ENCODE data around the gene ITGAE. TPM values are rescaled to one million over a fixed set of nuclear protein-coding genes. Genes with fewer than 3 reads are reported as not detected.
"Not testable (repeated sequence)": the region's sequence is repeated elsewhere in the genome, so short reads cannot be mapped to it uniquely, and the experiment has no call there.

The ITGAE gene
- polyA plus RNA-seq (2013, experiment 1 of 2) = 36.6 TPM
- polyA plus RNA-seq (2013, experiment 2 of 2) = 41.9 TPM

GRCh38 chr17:3800362-3801271 lies at the start of gene ITGAE:
Gene ITGAE (minus strand): TSS chr17:3801188. CDS start chr17:3801144, 44 bp downstream.
- peaks cover 22% of the 10 kb centered on the region; the same call in 1 of the 2 replicates for H3K36me3 ChIP-seq (ENCODE audit: insufficient read depth, low read length)
- H3K9ac ChIP-seq (ENCODE audit: low read depth, low read length) = no peak within 1 kb of the TSS
- no peak within 1 kb of the TSS for H3K4me3 ChIP-seq (ENCODE audit: low read length)
- no peak within 1 kb of the TSS for H3K27ac ChIP-seq (ENCODE audit: low read depth, low read length)
- no peaks in the 10 kb centered on the region for H3K9me3 ChIP-seq (ENCODE audit: insufficient read depth, low read depth, low read length)
- no peaks in the 10 kb centered on the region for H3K27me3 ChIP-seq (ENCODE audit: insufficient read depth, low read length)
- H3K4me1 ChIP-seq (ENCODE audit: insufficient read depth, low read length) = no peaks in the 10 kb centered on the region
- 90% methylated on average over 17 of the region's 17 CpGs for WGBS

GRCh38 chr17:3848229-3848835 lies 47.3 kb upstream of the ITGAE start:
- H3K27me3 ChIP-seq (ENCODE audit: insufficient read depth, low read length) = no peaks in the 10 kb centered on the region
- no peaks in the 10 kb centered on the region for H3K9me3 ChIP-seq (ENCODE audit: insufficient read depth, low read depth, low read length)
- H3K9ac ChIP-seq (ENCODE audit: low read depth, low read length) = no peak overlapping the region
- H3K4me3 ChIP-seq (ENCODE audit: low read length) = no peak overlapping the region
- no peak overlapping the region for H3K27ac ChIP-seq (ENCODE audit: low read depth, low read length)
- 88% methylated on average over 6 of the region's 9 CpGs for WGBS
- H3K36me3 ChIP-seq (ENCODE audit: insufficient read depth, low read length) = peaks cover 10% of the 10 kb centered on the region
- H3K4me1 ChIP-seq (ENCODE audit: insufficient read depth, low read length) = peaks cover 6% of the 10 kb centered on the region; the same call in 1 of the 2 replicates

GRCh38 chr17:3847165-3847670 lies 46.2 kb upstream of the ITGAE start:
- 96% methylated on average over 9 of the region's 9 CpGs for WGBS
- peaks cover 21% of the 10 kb centered on the region for H3K36me3 ChIP-seq (ENCODE audit: insufficient read depth, low read length)
- H3K9ac ChIP-seq (ENCODE audit: low read depth, low read length) = no peak overlapping the region
- no peaks in the 10 kb centered on the region for H3K27me3 ChIP-seq (ENCODE audit: insufficient read depth, low read length)
- H3K27ac ChIP-seq (ENCODE audit: low read depth, low read length) = no peak overlapping the region
- no peaks in the 10 kb centered on the region for H3K9me3 ChIP-seq (ENCODE audit: insufficient read depth, low read depth, low read length)
- no peak overlapping the region for H3K4me3 ChIP-seq (ENCODE audit: low read length)
- peaks cover 6% of the 10 kb centered on the region; the same call in 1 of the 2 replicates for H3K4me1 ChIP-seq (ENCODE audit: insufficient read depth, low read length)

GRCh38 chr17:3846437-3847164 lies 45.6 kb upstream of the ITGAE start:
- no peak overlapping the region for H3K27ac ChIP-seq (ENCODE audit: low read depth, low read length)
- no peak overlapping the region for H3K9ac ChIP-seq (ENCODE audit: low read depth, low read length)
- peaks cover 27% of the 10 kb centered on the region for H3K36me3 ChIP-seq (ENCODE audit: insufficient read depth, low read length)
- WGBS = 47% methylated on average over 17 of the region's 17 CpGs
- peaks cover 6% of the 10 kb centered on the region; the same call in 1 of the 2 replicates for H3K4me1 ChIP-seq (ENCODE audit: insufficient read depth, low read length)
- no peaks in the 10 kb centered on the region for H3K27me3 ChIP-seq (ENCODE audit: insufficient read depth, low read length)
- peak overlapping the region; percentile 45 for H3K4me3 ChIP-seq (ENCODE audit: low read length)
- no peaks in the 10 kb centered on the region for H3K9me3 ChIP-seq (ENCODE audit: insufficient read depth, low read depth, low read length)

GRCh38 chr17:3845621-3846436 lies 44.8 kb upstream of the ITGAE start, which contains the start of gene NCBP3:
Gene NCBP3 (minus strand): TSS chr17:3846246. CDS start chr17:3846223, 23 bp downstream.
- H3K27ac ChIP-seq (ENCODE audit: low read depth, low read length) = peak within 1 kb of the TSS; percentile 92

GRCh38 chr17:3845291-3845620 lies 44.3 kb upstream of the ITGAE start:
- under 1% methylated on average over 8 of the region's 8 CpGs for WGBS

More at GRCh38 chr17:3845621-3846436, 44.8 kb upstream of the ITGAE start, which contains the start of gene NCBP3:
- Histone ChIP-seq H3K27me3 (ENCODE audit: insufficient read depth, low read length) (no peaks in the 10 kb centered on the region), H3K36me3 (ENCODE audit: insufficient read depth, low read length) (peaks cover 34% of the 10 kb centered on the region), H3K4me1 (ENCODE audit: insufficient read depth, low read length) (peaks cover 6% of the 10 kb centered on the region; the same call in 1 of the 2 replicates), H3K4me3 (ENCODE audit: low read length) (peak within 1 kb of the TSS; percentile 89), H3K9ac (ENCODE audit: low read depth, low read length) (peak within 1 kb of the TSS; percentile 98), H3K9me3 (ENCODE audit: insufficient read depth, low read depth, low read length) (no peaks in the 10 kb centered on the region)
- under 1% methylated on average over 76 of the region's 76 CpGs for WGBS

GRCh38 chr17:3844556-3844955 lies 43.6 kb upstream of the ITGAE start:
- not testable (repeated sequence) for H3K9ac ChIP-seq (ENCODE audit: low read depth, low read length); H3K4me1 ChIP-seq (ENCODE audit: insufficient read depth, low read length); H3K27ac ChIP-seq (ENCODE audit: low read depth, low read length); H3K9me3 ChIP-seq (ENCODE audit: insufficient read depth, low read depth, low read length); H3K27me3 ChIP-seq (ENCODE audit: insufficient read depth, low read length)
- peak overlapping the region; percentile 89 for H3K4me3 ChIP-seq (ENCODE audit: low read length)
- 94% methylated on average over 18 of the region's 19 CpGs for WGBS
- peaks cover 47% of the 10 kb centered on the region for H3K36me3 ChIP-seq (ENCODE audit: insufficient read depth, low read length)

More at GRCh38 chr17:3845291-3845620, 44.3 kb upstream of the ITGAE start:
- Histone ChIP-seq H3K27me3 (ENCODE audit: insufficient read depth, low read length) (no peaks in the 10 kb centered on the region), H3K27ac (ENCODE audit: low read depth, low read length) (peak overlapping the region; percentile 92), H3K9ac (ENCODE audit: low read depth, low read length) (peak overlapping the region; percentile 98), H3K36me3 (ENCODE audit: insufficient read depth, low read length) (peaks cover 40% of the 10 kb centered on the region), H3K4me3 (ENCODE audit: low read length) (peak overlapping the region; percentile 89), H3K9me3 (ENCODE audit: insufficient read depth, low read depth, low read length) (no peaks in the 10 kb centered on the region), H3K4me1 (ENCODE audit: insufficient read depth, low read length) (peaks cover 6% of the 10 kb centered on the region; the same call in 1 of the 2 replicates)

GRCh38 chr17:3843935-3844516 lies 43.0 kb upstream of the ITGAE start:
- H3K27me3 ChIP-seq (ENCODE audit: insufficient read depth, low read length) = no peaks in the 10 kb centered on the region

GRCh38 chr17:3838206-3838605 lies 37.2 kb upstream of the ITGAE start:
- H3K36me3 ChIP-seq (ENCODE audit: insufficient read depth, low read length) = peaks cover 87% of the 10 kb centered on the region
- H3K9me3 ChIP-seq (ENCODE audit: insufficient read depth, low read depth, low read length) = no peaks in the 10 kb centered on the region
- H3K27ac ChIP-seq (ENCODE audit: low read depth, low read length) = no peak overlapping the region
- H3K9ac ChIP-seq (ENCODE audit: low read depth, low read length) = no peak overlapping the region
- no peaks in the 10 kb centered on the region for H3K4me1 ChIP-seq (ENCODE audit: insufficient read depth, low read length)
- no peaks in the 10 kb centered on the region for H3K27me3 ChIP-seq (ENCODE audit: insufficient read depth, low read length)
- WGBS = 96% methylated on average over 12 of the region's 12 CpGs
- no peak overlapping the region for H3K4me3 ChIP-seq (ENCODE audit: low read length)

More at GRCh38 chr17:3843935-3844516, 43.0 kb upstream of the ITGAE start:
- Histone ChIP-seq H3K9ac (ENCODE audit: low read depth, low read length) (no peak overlapping the region), H3K27ac (ENCODE audit: low read depth, low read length) (no peak overlapping the region), H3K9me3 (ENCODE audit: insufficient read depth, low read depth, low read length) (no peaks in the 10 kb centered on the region), H3K36me3 (ENCODE audit: insufficient read depth, low read length) (peaks cover 52% of the 10 kb centered on the region), H3K4me3 (ENCODE audit: low read length) (no peak overlapping the region), H3K4me1 (ENCODE audit: insufficient read depth, low read length) (peaks cover 6% of the 10 kb centered on the region; the same call in 1 of the 2 replicates)
- 49% methylated on average over 3 of the region's 3 CpGs for WGBS

GRCh38 chr17:3836551-3836950 lies 35.6 kb upstream of the ITGAE start:
- Histone ChIP-seq H3K9ac (ENCODE audit: low read depth, low read length) (no peak overlapping the region; the same call in 1 of the 2 replicates), H3K4me1 (ENCODE audit: insufficient read depth, low read length) (no peaks in the 10 kb centered on the region), H3K27me3 (ENCODE audit: insufficient read depth, low read length) (no peaks in the 10 kb centered on the region), H3K36me3 (ENCODE audit: insufficient read depth, low read length) (peaks cover 77% of the 10 kb centered on the region), H3K9me3 (ENCODE audit: insufficient read depth, low read depth, low read length) (no peaks in the 10 kb centered on the region), H3K4me3 (ENCODE audit: low read length) (no peak overlapping the region), H3K27ac (ENCODE audit: low read depth, low read length) (no peak overlapping the region)
- 97% methylated on average over 10 of the region's 10 CpGs for WGBS

Data from HUES64 (cell line).